HEK293 (cell line): Measurements from ENCODE around the gene FCN1.

Source experiments
- CTCF ChIA-PET: fragments of 350-600 bp; formaldehyde crosslinking; extraction: SDS; loops from one replicate; lab custom pipeline; 2021; ENCODE audit warnings: antibody characterized with exemption; lab: Yijun Ruan, JAX
- POLR2A ChIA-PET: fragments of 300-600 bp; formaldehyde crosslinking; extraction: SDS; loops from one replicate; lab custom pipeline; 2020; ENCODE audit warnings: antibody characterized with exemption, inconsistent platforms; lab: Yijun Ruan, JAX
- H3K27ac ChIP-seq: fragments of 200-500 bp; sonication (Bioruptor generic); 2 replicates; pipeline ENCODE4 v1.5.1; 2014; ENCODE audit warnings: low read depth, low read length, control low read depth, inconsistent platforms; ENCODE audit errors: extremely low read depth
- H3K36me3 ChIP-seq, 2 experiments: fragments of 200-500 bp in 1 of 2; sonication (Bioruptor generic) in 1 of 2; 1 replicate in 1 of 2; 2 replicates in 1 of 2; pipeline ENCODE4 v1.5.1; 2014 to 2017; ENCODE audit warnings: inconsistent platforms in 2 of 2, low read length in 2 of 2; ENCODE audit not compliant: control insufficient read depth in 2 of 2, insufficient read depth in 1 of 2
- H3K4me1 ChIP-seq: fragments of 200-500 bp; sonication (Bioruptor generic); 2 replicates; pipeline ENCODE4 v1.5.1; 2014; ENCODE audit warnings: mild to moderate bottlenecking, low read length, inconsistent platforms; ENCODE audit not compliant: control insufficient read depth, insufficient read depth
- H3K4me3 ChIP-seq: 2 replicates; pipeline ENCODE4 v1.5.1; 2011; ENCODE audit warnings: low read depth, mild to moderate bottlenecking, control low read depth, low read length, moderate library complexity
- H3K9me3 ChIP-seq: fragments of 200-500 bp; sonication (Bioruptor generic); 2 replicates; pipeline ENCODE4 v1.5.1; 2014; ENCODE audit warnings: low read depth, low read length, inconsistent platforms; ENCODE audit not compliant: control insufficient read depth, insufficient read depth
- KLF10 ChIP-seq: fragments of 450-650 bp; IDR thresholded peaks from 2 replicates; pipeline ENCODE4 v1.5.1; 2018; ENCODE audit warnings: missing biosample characterization, mild to moderate bottlenecking, missing genetic modification characterization
- KLF7 ChIP-seq: fragments of 450-650 bp; formaldehyde crosslinking; IDR thresholded peaks from 2 replicates; pipeline ENCODE4 v1.5.1; 2016; ENCODE audit warnings: missing biosample characterization, missing genetic modification characterization, borderline replicate concordance
- OSR2 ChIP-seq: fragments of 450-650 bp; formaldehyde crosslinking; IDR thresholded peaks from 2 replicates; pipeline ENCODE4 v1.5.1; 2016; ENCODE audit warnings: missing biosample characterization, missing genetic modification characterization
- PRDM4 ChIP-seq: fragments of 450-650 bp; formaldehyde crosslinking; IDR thresholded peaks from 2 replicates; pipeline ENCODE4 v1.5.1; 2017; ENCODE audit warnings: missing biosample characterization, missing genetic modification characterization
- SALL2 ChIP-seq: fragments of 450-650 bp; formaldehyde crosslinking; IDR thresholded peaks from 2 replicates; pipeline ENCODE4 v1.5.0; 2017; ENCODE audit warnings: missing biosample characterization, mild to moderate bottlenecking, missing genetic modification characterization, borderline replicate concordance
- TRIM28 ChIP-seq: IDR thresholded peaks from 2 replicates; pipeline ENCODE4 v1.6.1; 2011; ENCODE audit warnings: low read length, control low read depth, borderline replicate concordance
- WT1 ChIP-seq: fragments of 450-650 bp; formaldehyde crosslinking; IDR thresholded peaks from 2 replicates; pipeline ENCODE4 v1.5.1; 2016; ENCODE audit warnings: missing biosample characterization, missing genetic modification characterization
- ZBTB17 ChIP-seq: fragments of 450-650 bp; formaldehyde crosslinking; IDR thresholded peaks from 2 replicates; pipeline ENCODE4 v1.5.1; 2016; ENCODE audit warnings: missing biosample characterization, missing genetic modification characterization
- ZBTB20 ChIP-seq: fragments of 450-650 bp; formaldehyde crosslinking; IDR thresholded peaks from 2 replicates; pipeline ENCODE4 v1.5.1; 2016; ENCODE audit warnings: missing biosample characterization, missing genetic modification characterization
- ZBTB21 ChIP-seq: fragments of 450-650 bp; formaldehyde crosslinking; IDR thresholded peaks from 2 replicates; pipeline ENCODE4 v1.5.1; 2017; ENCODE audit warnings: missing biosample characterization, missing genetic modification characterization
- ZEB2 ChIP-seq: fragments of 450-650 bp; formaldehyde crosslinking; IDR thresholded peaks from 2 replicates; pipeline ENCODE4 v1.5.1; 2016; ENCODE audit warnings: missing biosample characterization, missing genetic modification characterization
- ZNF140 ChIP-seq: fragments of 450-650 bp; formaldehyde crosslinking; IDR thresholded peaks from 2 replicates; pipeline ENCODE4 v1.5.1; 2016; ENCODE audit warnings: missing biosample characterization, missing genetic modification characterization
- ZNF174 ChIP-seq: fragments of 450-650 bp; formaldehyde crosslinking; IDR thresholded peaks from 2 replicates; pipeline ENCODE4 v1.5.0; 2017; ENCODE audit warnings: missing biosample characterization, mild to moderate bottlenecking, missing genetic modification characterization
- ZNF184 ChIP-seq: fragments of 450-650 bp; IDR thresholded peaks from 2 replicates; pipeline ENCODE4 v1.5.1; 2018; ENCODE audit warnings: missing biosample characterization, mild to moderate bottlenecking, missing genetic modification characterization
- ZNF239 ChIP-seq: fragments of 450-650 bp; formaldehyde crosslinking; IDR thresholded peaks from 2 replicates; pipeline ENCODE4 v1.5.1; 2016; ENCODE audit warnings: missing biosample characterization, missing genetic modification characterization
- ZNF292 ChIP-seq: fragments of 450-650 bp; formaldehyde crosslinking; IDR thresholded peaks from 2 replicates; pipeline ENCODE4 v1.5.1; 2016; ENCODE audit warnings: low read depth, missing biosample characterization, missing genetic modification characterization, borderline replicate concordance
- ZNF324 ChIP-seq: fragments of 450-650 bp; formaldehyde crosslinking; IDR thresholded peaks from 2 replicates; pipeline ENCODE4 v1.5.1; 2016; ENCODE audit warnings: missing biosample characterization, missing genetic modification characterization
- ZNF677 ChIP-seq: fragments of 450-650 bp; IDR thresholded peaks from 2 replicates; pipeline ENCODE4 v1.5.0; 2018; ENCODE audit warnings: missing biosample characterization, mild to moderate bottlenecking, missing genetic modification characterization, moderate library complexity
- ZNF791 ChIP-seq: fragments of 450-650 bp; formaldehyde crosslinking; IDR thresholded peaks from 2 replicates; pipeline ENCODE4 v1.5.1; 2016; ENCODE audit warnings: missing biosample characterization, missing genetic modification characterization
- ZNF830 ChIP-seq: fragments of 450-650 bp; IDR thresholded peaks from 2 replicates; pipeline ENCODE4 v1.5.0; 2018; ENCODE audit warnings: missing biosample characterization, missing genetic modification characterization, low read depth, mild to moderate bottlenecking, moderate library complexity
- TF ChIP-seq, protein P1 (sequence below): fragments of 450-650 bp; formaldehyde crosslinking; IDR thresholded peaks from 2 replicates; pipeline ENCODE4 v1.5.1; 2016; ENCODE audit warnings: missing biosample characterization, missing genetic modification characterization
- TF ChIP-seq, protein P2 (sequence below): fragments of 450-650 bp; formaldehyde crosslinking; IDR thresholded peaks from 2 replicates; pipeline ENCODE4 v1.5.1; 2016; ENCODE audit warnings: missing biosample characterization, missing genetic modification characterization
- TF ChIP-seq, protein P3 (sequence below): sonication (generic); formaldehyde crosslinking; IDR thresholded peaks from 2 replicates; pipeline ENCODE4 v1.8.1; 2022; ENCODE audit warnings: mild to moderate bottlenecking, moderate library complexity, missing genetic modification reagents

FCN1 gene

GRCh38 chr9:134883040-134883782 lies 34.5 kb downstream of the FCN1 start:
- CTCF ChIA-PET: interaction anchor here (0.8 to 1.0 kb wide), 2 partner anchors 13 to 565 kb away, joined by 3 read pairs; no protein-coding TSS in a partner anchor
- TF ChIP-seq KLF7 (tag by site-specific recombination): no peak
- no peak for TF ChIP-seq WT1
- TF ChIP-seq KLF10 (tag by site-specific recombination): no peak
- no peak for TF ChIP-seq ZNF324 (tag by site-specific recombination)
- TF ChIP-seq ZNF184 (tag by site-specific recombination): no peak
- TF ChIP-seq ZNF791 (tag by site-specific recombination): no peak
- TF ChIP-seq ZBTB20 (tag by site-specific recombination): no peak
- TF ChIP-seq ZNF677: no peak
- no peak for TF ChIP-seq SALL2 (tag by site-specific recombination)
- TF ChIP-seq ZBTB17: no peak
- TF ChIP-seq OSR2 (tag by site-specific recombination): no peak
- TF ChIP-seq ZNF140 (tag by site-specific recombination): no peak
- Histone ChIP-seq H3K4me1 (no peaks in the 10 kb centered on the region), H3K4me3 (no peak overlapping the region), H3K36me3 (no peaks in the 10 kb centered on the region), H3K27ac (no peak overlapping the region), H3K9me3 (no peaks in the 10 kb centered on the region)
- POLR2A ChIA-PET: no interaction called here

GRCh38 chr9:134882204-134882785 lies 35.4 kb downstream of the FCN1 start:
- Histone ChIP-seq H3K4me3 (no peak overlapping the region), H3K27ac (no peak overlapping the region), H3K36me3 (no peaks in the 10 kb centered on the region), H3K9me3 (no peaks in the 10 kb centered on the region), H3K4me1 (no peaks in the 10 kb centered on the region)
- TF ChIP-seq ZEB2 (tag by site-specific recombination): no peak
- TF ChIP-seq PRDM4 (tag by site-specific recombination): no peak
- TF ChIP-seq ZNF174 (tag by site-specific recombination): no peak
- no peak for TF ChIP-seq ZNF292 (tag by site-specific recombination)
- TF ChIP-seq ZBTB21 (tag by site-specific recombination): no peak
- TF ChIP-seq, protein P1, sequence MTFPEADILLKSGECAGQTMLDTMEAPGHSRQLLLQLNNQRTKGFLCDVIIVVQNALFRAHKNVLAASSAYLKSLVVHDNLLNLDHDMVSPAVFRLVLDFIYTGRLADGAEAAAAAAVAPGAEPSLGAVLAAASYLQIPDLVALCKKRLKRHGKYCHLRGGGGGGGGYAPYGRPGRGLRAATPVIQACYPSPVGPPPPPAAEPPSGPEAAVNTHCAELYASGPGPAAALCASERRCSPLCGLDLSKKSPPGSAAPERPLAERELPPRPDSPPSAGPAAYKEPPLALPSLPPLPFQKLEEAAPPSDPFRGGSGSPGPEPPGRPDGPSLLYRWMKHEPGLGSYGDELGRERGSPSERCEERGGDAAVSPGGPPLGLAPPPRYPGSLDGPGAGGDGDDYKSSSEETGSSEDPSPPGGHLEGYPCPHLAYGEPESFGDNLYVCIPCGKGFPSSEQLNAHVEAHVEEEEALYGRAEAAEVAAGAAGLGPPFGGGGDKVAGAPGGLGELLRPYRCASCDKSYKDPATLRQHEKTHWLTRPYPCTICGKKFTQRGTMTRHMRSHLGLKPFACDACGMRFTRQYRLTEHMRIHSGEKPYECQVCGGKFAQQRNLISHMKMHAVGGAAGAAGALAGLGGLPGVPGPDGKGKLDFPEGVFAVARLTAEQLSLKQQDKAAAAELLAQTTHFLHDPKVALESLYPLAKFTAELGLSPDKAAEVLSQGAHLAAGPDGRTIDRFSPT (tag by site-specific recombination): no peak
- TF ChIP-seq, protein P2, sequence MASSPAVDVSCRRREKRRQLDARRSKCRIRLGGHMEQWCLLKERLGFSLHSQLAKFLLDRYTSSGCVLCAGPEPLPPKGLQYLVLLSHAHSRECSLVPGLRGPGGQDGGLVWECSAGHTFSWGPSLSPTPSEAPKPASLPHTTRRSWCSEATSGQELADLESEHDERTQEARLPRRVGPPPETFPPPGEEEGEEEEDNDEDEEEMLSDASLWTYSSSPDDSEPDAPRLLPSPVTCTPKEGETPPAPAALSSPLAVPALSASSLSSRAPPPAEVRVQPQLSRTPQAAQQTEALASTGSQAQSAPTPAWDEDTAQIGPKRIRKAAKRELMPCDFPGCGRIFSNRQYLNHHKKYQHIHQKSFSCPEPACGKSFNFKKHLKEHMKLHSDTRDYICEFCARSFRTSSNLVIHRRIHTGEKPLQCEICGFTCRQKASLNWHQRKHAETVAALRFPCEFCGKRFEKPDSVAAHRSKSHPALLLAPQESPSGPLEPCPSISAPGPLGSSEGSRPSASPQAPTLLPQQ (tag by site-specific recombination): no peak
- TF ChIP-seq, protein P3, sequence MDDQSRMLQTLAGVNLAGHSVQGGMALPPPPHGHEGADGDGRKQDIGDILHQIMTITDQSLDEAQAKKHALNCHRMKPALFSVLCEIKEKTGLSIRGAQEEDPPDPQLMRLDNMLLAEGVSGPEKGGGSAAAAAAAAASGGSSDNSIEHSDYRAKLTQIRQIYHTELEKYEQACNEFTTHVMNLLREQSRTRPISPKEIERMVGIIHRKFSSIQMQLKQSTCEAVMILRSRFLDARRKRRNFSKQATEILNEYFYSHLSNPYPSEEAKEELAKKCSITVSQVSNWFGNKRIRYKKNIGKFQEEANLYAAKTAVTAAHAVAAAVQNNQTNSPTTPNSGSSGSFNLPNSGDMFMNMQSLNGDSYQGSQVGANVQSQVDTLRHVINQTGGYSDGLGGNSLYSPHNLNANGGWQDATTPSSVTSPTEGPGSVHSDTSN: no peak
- TF ChIP-seq TRIM28: no peak
- no peak for TF ChIP-seq ZNF830
- no peak for TF ChIP-seq ZNF239 (tag by site-specific recombination)
- ChIA-PET POLR2A (no interaction called here), CTCF (interaction anchor here (0.8 to 1.0 kb wide), 2 partner anchors 14 to 566 kb away, joined by 3 read pairs; no protein-coding TSS in a partner anchor)
